HFFc6 (cell line): ENCODE data around the gene AP1G1. TPM values are rescaled to one million over a fixed set of nuclear protein-coding genes. Genes with fewer than 3 reads are reported as not detected.
A peak's percentile ranks its signal among the peaks of the same experiment; 100 is the strongest.
"Not testable (repeated sequence)": the region's sequence is repeated elsewhere in the genome, so short reads cannot be mapped to it uniquely, and the experiment has no call there.

Experiments
- DNase-seq: peaks from one replicate; pipeline ENCODE4 v3.0.0-alpha.2; 2018
- H3K27ac Mint-ChIP-seq: 2 replicates; pipeline ENCODE4 v1.8.0; 2020; ENCODE audit warnings: mild to moderate bottlenecking, mixed read lengths
- H3K27me3 Mint-ChIP-seq: 2 replicates; pipeline ENCODE4 v1.8.0; 2021; ENCODE audit warnings: mild to moderate bottlenecking, moderate library complexity, mixed read lengths; ENCODE audit not compliant: insufficient read depth
- H3K36me3 Mint-ChIP-seq: 2 replicates; pipeline ENCODE4 v1.8.0; 2021; ENCODE audit warnings: low read depth, mixed read lengths
- H3K4me1 Mint-ChIP-seq: 2 replicates; pipeline ENCODE4 v1.8.0; 2020; ENCODE audit warnings: low read depth, mixed read lengths
- H3K4me3 Mint-ChIP-seq: 2 replicates; pipeline ENCODE4 v1.8.0; 2020; ENCODE audit warnings: mild to moderate bottlenecking, moderate library complexity, mixed read lengths
- H3K9me3 Mint-ChIP-seq: 2 replicates; pipeline ENCODE4 v1.8.0; 2020; ENCODE audit warnings: mild to moderate bottlenecking, mixed read lengths
- CTCF ChIP-seq: fragments of 200-600 bp; sonication (generic); IDR thresholded peaks from 2 replicates; pipeline ENCODE4 v1.5.0; 2021; ENCODE audit warnings: antibody characterized with exemption, mild to moderate bottlenecking
- total RNA-seq, 6 experiments: library from RNA; stranded (reverse); fragmentation: NEBNext Ultra II Directional; extraction: Animal tissue kit (Norgen Biotek cat#: 25700); gene quantifications; 2 replicates in 1 of 6; 3 replicates in 5 of 6; pipeline ENCODE4 v1.2.3, GENCODE V29; 2021

The AP1G1 gene
- total RNA-seq, 6 experiments from 2014 or later: 87.5 to 115 (median 106) TPM

GRCh38 chr16:71803305-71803690 lies 5.3 kb downstream of the AP1G1 start:
- no peak overlapping the region for H3K4me3 Mint-ChIP-seq
- H3K27ac Mint-ChIP-seq: peak overlapping the region; percentile 15; the same call in 1 of the 2 replicates
- H3K27me3 Mint-ChIP-seq: peaks cover 3% of the 10 kb centered on the region
- TF ChIP-seq CTCF: no peak
- peaks cover 19% of the 10 kb centered on the region for H3K36me3 Mint-ChIP-seq
- no peaks in the 10 kb centered on the region for H3K9me3 Mint-ChIP-seq
- H3K4me1 Mint-ChIP-seq: peaks cover 19% of the 10 kb centered on the region
- DNase-seq: no peak

- DNase-seq: no peak
- Mint-ChIP-seq H3K9me3 (no peaks in the 10 kb centered on the region), H3K27me3 (peaks cover 2% of the 10 kb centered on the region), H3K4me3 (peak overlapping the region; percentile 16; the same call in 1 of the 2 replicates), H3K27ac (peak overlapping the region; percentile 56; the same call in 1 of the 2 replicates), H3K36me3 (peaks cover 14% of the 10 kb centered on the region), H3K4me1 (peaks cover 50% of the 10 kb centered on the region)
- no peak for TF ChIP-seq CTCF
Observed at GRCh38 chr16:71796501-71797097, 12.0 kb downstream of the AP1G1 start.

DNA sequence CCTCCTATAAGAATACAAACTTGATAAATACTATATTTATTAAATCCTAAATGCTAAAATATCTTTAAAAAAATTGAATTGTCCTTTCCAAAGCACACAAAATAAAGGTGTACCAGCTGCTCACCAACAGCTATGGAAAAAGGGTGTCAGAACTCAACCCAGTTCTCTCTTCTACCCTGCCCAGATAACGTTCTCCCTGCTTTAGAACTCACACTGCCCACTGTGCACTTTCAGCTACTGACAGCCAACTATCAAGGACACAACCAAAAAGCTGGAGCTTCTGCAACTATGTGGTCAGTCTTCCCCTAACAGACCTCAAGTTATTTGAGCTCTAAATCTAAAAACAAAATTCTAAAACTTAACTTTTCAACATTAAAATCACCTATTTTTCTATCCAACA lies 13.7 kb downstream of the AP1G1 start:
- Mint-ChIP-seq H3K9me3 (no peaks in the 10 kb centered on the region), H3K27me3 (peaks cover 2% of the 10 kb centered on the region), H3K4me3 (no peak overlapping the region), H3K4me1 (peaks cover 56% of the 10 kb centered on the region), H3K27ac (0 out of 2 replicates have a peak overlapping the region, but pooled peaks have one; percentile 11), H3K36me3 (peaks cover 10% of the 10 kb centered on the region)
- no peak for DNase-seq
- no peak for TF ChIP-seq CTCF

GRCh38 chr16:71794018-71794417 lies 14.6 kb downstream of the AP1G1 start:
- Mint-ChIP-seq H3K27me3 (peaks cover 2% of the 10 kb centered on the region), H3K4me3 (no peak overlapping the region), H3K9me3 (no peaks in the 10 kb centered on the region), H3K27ac (no peak overlapping the region; the same call in 1 of the 2 replicates), H3K36me3 (peaks cover 12% of the 10 kb centered on the region), H3K4me1 (peaks cover 56% of the 10 kb centered on the region)
- no peak for DNase-seq
- no peak for TF ChIP-seq CTCF

DNA sequence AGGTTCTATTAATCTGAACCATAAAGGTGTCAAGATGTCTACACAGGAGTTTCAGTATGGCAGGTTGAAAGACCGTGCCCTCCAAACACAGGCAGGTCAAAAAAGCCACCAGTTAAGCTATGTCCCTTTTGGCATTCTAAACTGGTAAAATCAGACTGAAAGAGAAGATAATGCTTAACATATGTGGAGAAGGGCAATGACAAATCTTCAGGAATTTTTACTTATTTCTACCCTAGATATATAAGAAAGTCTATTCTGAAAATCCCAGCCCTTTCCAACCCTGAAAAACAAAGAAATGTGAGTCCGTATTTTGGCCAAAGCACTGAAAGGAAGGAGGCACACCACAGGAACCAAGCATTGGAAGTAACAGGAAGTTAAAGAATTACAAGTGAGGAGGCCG lies 16.5 kb downstream of the AP1G1 start:
- peaks cover 55% of the 10 kb centered on the region for H3K4me1 Mint-ChIP-seq

DNA sequence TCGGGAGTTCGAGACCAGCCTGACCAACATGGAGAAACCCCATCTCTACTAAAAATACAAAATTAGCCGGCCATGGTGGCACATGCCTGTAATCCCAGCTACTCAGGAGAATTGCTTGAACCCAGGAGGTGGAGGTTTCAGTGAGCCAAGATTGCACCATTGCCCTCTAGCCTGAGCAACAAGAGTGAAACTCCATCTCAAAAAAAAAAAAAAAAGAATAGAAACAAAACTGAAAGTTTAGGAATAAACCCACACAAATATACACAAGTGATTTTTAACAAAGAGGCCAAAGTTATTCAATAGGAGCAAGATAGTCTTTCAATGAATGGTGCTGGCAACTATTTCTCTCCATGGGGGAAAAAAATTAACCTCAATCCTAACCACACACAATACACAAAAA lies 18.3 kb downstream of the AP1G1 start:
- H3K36me3 Mint-ChIP-seq: peaks cover 28% of the 10 kb centered on the region
- H3K27ac Mint-ChIP-seq: peak overlapping the region; percentile 51
- not testable (repeated sequence) for H3K4me3 Mint-ChIP-seq

More for the DNA sequence above, 16.5 kb downstream of the AP1G1 start:
- H3K27ac Mint-ChIP-seq: peak overlapping the region; percentile 73
- peaks cover 2% of the 10 kb centered on the region; the same call in 1 of the 2 replicates for H3K27me3 Mint-ChIP-seq
- peak overlapping the region; percentile 31 for H3K4me3 Mint-ChIP-seq
- peaks cover 28% of the 10 kb centered on the region for H3K36me3 Mint-ChIP-seq
- DNase-seq: no peak
- H3K9me3 Mint-ChIP-seq: no peaks in the 10 kb centered on the region
- TF ChIP-seq CTCF: no peak

More for the DNA sequence above, 18.3 kb downstream of the AP1G1 start:
- not testable (repeated sequence) for DNase-seq, H3K9me3 Mint-ChIP-seq, H3K27me3 Mint-ChIP-seq
- H3K4me1 Mint-ChIP-seq: peaks cover 36% of the 10 kb centered on the region
